Measurements from ENCODE around the gene MBD2. TPM values are rescaled to one million over a fixed set of nuclear protein-coding genes. Genes with fewer than 3 reads are reported as not detected.

The MBD2 gene
- total and polyA plus RNA-seq, 2 experiments from 2014 or later, result 14.4 to 56.8 TPM

- H2AFZ ChIP-seq, result no peak overlapping the region
- no peaks in the 10 kb centered on the region for H3K9me2 ChIP-seq (replicated peaks; ENCODE audit: insufficient read depth)
- DNase-seq (ENCODE audit: low spot score), result no peak
- H3K27me3 ChIP-seq, result no peaks in the 10 kb centered on the region
- H3K4me1 ChIP-seq (ENCODE audit: insufficient read depth), result no peaks in the 10 kb centered on the region
- no peaks in the 10 kb centered on the region for H4K20me1 ChIP-seq (ENCODE audit: insufficient read depth, poor library complexity, severe bottlenecking)
- H3K79me2 ChIP-seq, result no peaks in the 10 kb centered on the region
- WGBS (ENCODE audit: low lambda C conversion rate, missing lambda C conversion rate), result 92% methylated on average over 3 of the region's 3 CpGs
- no peak overlapping the region for H3K4me2 ChIP-seq
- H3K27ac ChIP-seq, result no peak overlapping the region
- no peaks in the 10 kb centered on the region for H3K36me3 ChIP-seq (replicated peaks; ENCODE audit: insufficient read depth, low read depth)
- TF ChIP-seq EZH2phosphoT487 (IDR thresholded peaks at IDR 0.05; ENCODE audit: low read depth, severe bottlenecking, unreplicated experiment) (no peak), EZH2 (IDR thresholded peaks at IDR 0.05; ENCODE audit: borderline replicate concordance) (no peak), CTCF (IDR thresholded peaks at IDR 0.05; ENCODE audit: poor library complexity) (no peak)
- H3K4me3 ChIP-seq, result no peak overlapping the region
- H3K9me3 ChIP-seq (ENCODE audit: low read depth), result no peaks in the 10 kb centered on the region
These were observed 115.3 kb downstream of the MBD2 start for GRCh38 chr18:54109131-54109683.

DNA sequence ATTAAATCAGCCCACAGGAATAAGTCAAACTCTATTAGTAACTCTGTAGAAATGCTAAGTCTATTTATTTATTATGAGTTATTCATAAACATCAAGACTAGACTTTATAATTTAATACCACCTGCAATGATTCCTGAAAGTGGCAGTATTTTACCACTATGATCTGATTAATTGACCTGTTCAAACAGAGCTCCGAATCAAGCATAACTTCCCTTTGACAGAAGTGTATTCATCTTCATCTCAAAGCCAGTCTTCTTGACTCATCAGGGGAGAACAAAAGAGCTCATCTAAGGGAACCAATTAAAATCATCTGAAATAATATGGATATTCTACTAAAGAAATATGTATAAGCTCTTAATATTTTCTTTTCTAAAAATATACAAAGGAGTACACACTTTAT, 122.3 kb downstream of the MBD2 start:
- no peak for TF ChIP-seq EZH2 (IDR thresholded peaks at IDR 0.05; ENCODE audit: borderline replicate concordance)
- no peak for TF ChIP-seq EZH2phosphoT487 (IDR thresholded peaks at IDR 0.05; ENCODE audit: low read depth, severe bottlenecking, unreplicated experiment)
- no peak for TF ChIP-seq CTCF (IDR thresholded peaks at IDR 0.05; ENCODE audit: poor library complexity)
- Histone ChIP-seq H3K27me3 (no peaks in the 10 kb centered on the region), H2AFZ (no peak overlapping the region), H3K4me2 (no peak overlapping the region), H3K4me3 (no peak overlapping the region), H4K20me1 (ENCODE audit: insufficient read depth, poor library complexity, severe bottlenecking) (no peaks in the 10 kb centered on the region), H3K36me3 (replicated peaks; ENCODE audit: insufficient read depth, low read depth) (no peaks in the 10 kb centered on the region), H3K4me1 (ENCODE audit: insufficient read depth) (no peaks in the 10 kb centered on the region), H3K27ac (no peak overlapping the region), H3K79me2 (no peaks in the 10 kb centered on the region), H3K9me3 (ENCODE audit: low read depth) (no peaks in the 10 kb centered on the region), H3K9me2 (replicated peaks; ENCODE audit: insufficient read depth) (no peaks in the 10 kb centered on the region)
- DNase-seq (ENCODE audit: low spot score), result no peak
- whole genome bisulfite sequencing (ENCODE audit: low lambda C conversion rate, missing lambda C conversion rate), result 94% methylated on average over 1 of the region's 1 CpG

Small RNA genes lying within 50 kb of the gene (small RNA-seq; reads per million reads assigned to genes)
- 9.8 reads per million, percentile 95 among the genes with 10 or more reads in this experiment for gene SNORA37

Other genes starting within 250 kb of the MBD2 start
- gene POLI, start 44.8 kb upstream of the MBD2 start, total RNA-seq, result 30.0 and 38.1 TPM in 2 replicates
- 19.9 and 32.0 TPM in 2 replicates for gene POLI, start 44.8 kb upstream of the MBD2 start, polyA plus RNA-seq
- gene STARD6, start 133.2 kb upstream of the MBD2 start, total RNA-seq, result not detected in 2 replicates
- 0.18 and 0.81 TPM in 2 replicates for gene STARD6, start 133.2 kb upstream of the MBD2 start, polyA plus RNA-seq
- gene C18orf54, start 133.2 kb upstream of the MBD2 start, total RNA-seq, result 1.8 and 6.5 TPM in 2 replicates
- 1.1 and 1.3 TPM in 2 replicates for gene C18orf54, start 133.2 kb upstream of the MBD2 start, polyA plus RNA-seq

Data from hepatocyte (in vitro differentiated cells).